Measurements from ENCODE around the gene RNF112.

The RNF112 gene

GRCh38 chr17:19383681-19384470, 27.2 kb upstream of the RNF112 start:
- Histone ChIP-seq H3K27me3 (no peaks in the 10 kb centered on the region), H3K9me3 (no peaks in the 10 kb centered on the region), H3K36me3 (peaks cover 62% of the 10 kb centered on the region), H3K4me3 (ENCODE audit: low read depth in 1 of 2, low read length in 1 of 2) (no peak overlapping the region), H3K4me1 (ENCODE audit: control insufficient read depth in 1 of 2, insufficient read depth in 1 of 2, low read depth in 1 of 2, low read length in 1 of 2) (peaks cover 21 to 29% of the 10 kb centered on the region in 2 experiments), H3K27ac (no peak overlapping the region)
- TF ChIP-seq CTCF (IDR thresholded peaks at IDR 0.05), result no peak

- TF ChIP-seq CTCF (IDR thresholded peaks at IDR 0.05), result no peak
- Histone ChIP-seq H3K9me3 (no peaks in the 10 kb centered on the region), H3K4me1 (ENCODE audit: control insufficient read depth in 1 of 2, insufficient read depth in 1 of 2, low read depth in 1 of 2, low read length in 1 of 2) (peaks cover 12 to 21% of the 10 kb centered on the region in 2 experiments), H3K36me3 (peaks cover 57% of the 10 kb centered on the region), H3K27me3 (no peaks in the 10 kb centered on the region), H3K4me3 (ENCODE audit: low read depth in 1 of 2, low read length in 1 of 2) (no peak overlapping the region), H3K27ac (no peak overlapping the region)
Observed at GRCh38 chr17:19384723-19385391, 26.2 kb upstream of the RNF112 start.

GRCh38 chr17:19385521-19385983, 25.5 kb upstream of the RNF112 start:
- no peaks in the 10 kb centered on the region for H3K9me3 ChIP-seq
- no peaks in the 10 kb centered on the region for H3K27me3 ChIP-seq
- peak overlapping the region; percentile 74 for H3K27ac ChIP-seq
- no peak overlapping the region for H3K4me3 ChIP-seq (ENCODE audit: low read depth in 1 of 2, low read length in 1 of 2)
- no peak for TF ChIP-seq CTCF (IDR thresholded peaks at IDR 0.05)
- H3K4me1 ChIP-seq (ENCODE audit: control insufficient read depth in 1 of 2, insufficient read depth in 1 of 2, low read depth in 1 of 2, low read length in 1 of 2), result peaks cover 12 to 21% of the 10 kb centered on the region in 2 experiments
- H3K36me3 ChIP-seq, result peaks cover 50% of the 10 kb centered on the region

GRCh38 chr17:19386051-19386929, 24.7 kb upstream of the RNF112 start:
- no peaks in the 10 kb centered on the region for H3K9me3 ChIP-seq
- peak overlapping the region; percentile 50 to 53 for H3K4me3 ChIP-seq (ENCODE audit: low read depth in 1 of 2, low read length in 1 of 2)
- H3K27ac ChIP-seq, result peak overlapping the region; percentile 74
- TF ChIP-seq CTCF (IDR thresholded peaks at IDR 0.05), result no peak
- H3K27me3 ChIP-seq, result no peaks in the 10 kb centered on the region
- peaks cover 12 to 21% of the 10 kb centered on the region in 2 experiments for H3K4me1 ChIP-seq (ENCODE audit: control insufficient read depth in 1 of 2, insufficient read depth in 1 of 2, low read depth in 1 of 2, low read length in 1 of 2)
- H3K36me3 ChIP-seq, result peaks cover 42% of the 10 kb centered on the region
